Measurements from ENCODE around the gene PIGX. TPM values are rescaled to one million over a fixed set of nuclear protein-coding genes. Genes with fewer than 3 reads are reported as not detected.

PIGX gene
- total RNA-seq, 2 donors from 2014 or later = 19.5 to 23.3 TPM

DNA sequence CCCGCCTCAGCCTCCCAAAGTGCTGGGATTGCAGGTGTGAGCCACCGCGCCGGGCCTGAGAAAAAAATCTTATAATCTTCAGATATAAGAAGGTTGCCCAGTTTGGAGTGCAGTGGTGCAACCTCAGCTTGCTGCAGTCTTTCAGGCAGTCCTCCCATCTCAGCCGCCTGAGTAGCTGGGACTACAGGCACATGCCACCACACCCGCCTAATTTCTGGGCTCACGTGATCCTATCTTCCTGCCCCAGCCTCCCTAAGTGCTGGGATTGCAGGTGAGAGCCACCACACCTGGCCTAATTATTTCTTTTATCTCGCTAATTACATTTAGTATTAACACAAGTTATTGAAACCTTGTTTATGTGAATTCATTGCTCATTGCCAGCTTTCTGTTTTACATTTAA, 41.0 kb downstream of the PIGX start:
- Histone ChIP-seq H3K36me3 (no peaks in the 10 kb centered on the region), H3K27ac (no peak overlapping the region), H3K27me3 (no peaks in the 10 kb centered on the region), H3K4me1 (peaks cover 4% of the 10 kb centered on the region), H3K9ac (ENCODE audit: low read depth in 2 of 2, low read length in 2 of 2) (no peak overlapping the region), H3K4me3 (no peak overlapping the region), H3K9me3 (no peaks in the 10 kb centered on the region)
- TF ChIP-seq, protein P1, sequence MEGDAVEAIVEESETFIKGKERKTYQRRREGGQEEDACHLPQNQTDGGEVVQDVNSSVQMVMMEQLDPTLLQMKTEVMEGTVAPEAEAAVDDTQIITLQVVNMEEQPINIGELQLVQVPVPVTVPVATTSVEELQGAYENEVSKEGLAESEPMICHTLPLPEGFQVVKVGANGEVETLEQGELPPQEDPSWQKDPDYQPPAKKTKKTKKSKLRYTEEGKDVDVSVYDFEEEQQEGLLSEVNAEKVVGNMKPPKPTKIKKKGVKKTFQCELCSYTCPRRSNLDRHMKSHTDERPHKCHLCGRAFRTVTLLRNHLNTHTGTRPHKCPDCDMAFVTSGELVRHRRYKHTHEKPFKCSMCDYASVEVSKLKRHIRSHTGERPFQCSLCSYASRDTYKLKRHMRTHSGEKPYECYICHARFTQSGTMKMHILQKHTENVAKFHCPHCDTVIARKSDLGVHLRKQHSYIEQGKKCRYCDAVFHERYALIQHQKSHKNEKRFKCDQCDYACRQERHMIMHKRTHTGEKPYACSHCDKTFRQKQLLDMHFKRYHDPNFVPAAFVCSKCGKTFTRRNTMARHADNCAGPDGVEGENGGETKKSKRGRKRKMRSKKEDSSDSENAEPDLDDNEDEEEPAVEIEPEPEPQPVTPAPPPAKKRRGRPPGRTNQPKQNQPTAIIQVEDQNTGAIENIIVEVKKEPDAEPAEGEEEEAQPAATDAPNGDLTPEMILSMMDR (IDR thresholded peaks at IDR 0.05) = no peak
- intact Hi-C loops (cut with DNase I) = no loop called here
- DNase-seq = no peak

DNA sequence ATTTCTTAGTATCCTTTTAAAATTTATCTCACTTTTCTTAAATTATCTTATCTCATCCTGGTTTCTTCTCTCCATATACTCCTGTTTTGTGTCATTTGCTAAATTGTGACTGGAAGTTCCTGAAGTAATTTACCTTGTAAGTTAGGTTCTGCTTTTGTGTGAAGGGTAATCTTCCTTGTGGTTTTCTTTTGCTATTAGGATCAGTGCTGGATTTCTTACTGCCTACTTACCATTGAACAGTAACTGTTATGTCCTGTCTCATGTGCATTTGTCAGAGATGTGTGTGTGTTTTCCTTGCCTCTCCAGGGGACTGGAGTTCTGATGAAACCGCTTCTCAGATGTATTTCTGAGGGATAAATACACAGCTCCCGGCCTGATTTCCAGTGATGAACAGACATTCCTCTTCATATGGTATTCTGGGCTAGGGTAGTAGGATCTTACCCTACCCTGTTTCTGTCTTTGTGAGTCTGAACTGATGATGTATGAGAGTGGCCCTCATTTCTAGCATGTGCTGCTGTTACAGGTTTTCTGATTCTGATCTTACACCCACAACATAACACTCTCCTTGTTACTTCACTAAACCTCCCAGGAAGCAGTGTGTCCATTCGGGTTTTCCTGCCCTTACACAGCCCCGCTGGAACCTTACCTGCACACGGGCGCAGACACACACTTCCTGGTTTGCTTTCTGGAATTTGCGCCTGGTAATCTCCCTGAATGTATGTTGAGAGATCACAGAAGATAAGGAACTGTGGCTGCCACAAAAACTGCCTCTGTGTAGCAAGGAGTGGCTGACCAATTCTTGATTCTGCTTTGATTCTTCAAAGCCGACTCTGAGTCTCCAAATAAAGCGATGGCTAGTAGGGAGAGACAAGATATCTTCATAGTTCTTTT, 42.2 kb downstream of the PIGX start:
- Histone ChIP-seq H3K27me3 (no peaks in the 10 kb centered on the region), H3K4me1 (peaks cover 4% of the 10 kb centered on the region), H3K9me3 (no peaks in the 10 kb centered on the region), H3K27ac (peak overlapping the region; percentile 67), H3K36me3 (no peaks in the 10 kb centered on the region), H3K4me3 (no peak overlapping the region), H3K9ac (ENCODE audit: low read depth in 2 of 2, low read length in 2 of 2) (peak overlapping the region in 1 of 2 donors; percentile 23)
- DNase-seq = peak; percentile 63
- TF ChIP-seq, protein P1 (IDR thresholded peaks at IDR 0.05) = no peak
- intact Hi-C loops (cut with DNase I) = no loop called here

DNA sequence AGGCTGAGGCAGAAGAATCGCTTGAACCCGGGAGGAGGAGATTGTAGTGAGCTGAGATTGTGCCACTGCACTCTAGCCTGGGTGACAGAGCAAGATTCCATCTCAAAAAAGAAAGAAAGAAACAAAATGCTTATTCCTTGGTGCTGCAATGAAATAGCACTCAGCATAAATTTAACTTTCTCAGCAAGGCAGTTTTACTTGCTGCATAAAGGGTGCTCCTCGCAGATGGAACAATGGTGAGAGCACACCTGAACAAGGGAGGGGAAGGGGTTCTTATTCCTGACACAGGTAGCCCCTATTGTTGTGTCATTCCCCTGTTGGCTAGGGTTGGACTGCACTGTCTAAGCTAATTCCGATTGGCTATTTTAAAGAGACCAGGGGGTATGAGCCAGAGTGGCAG, 44.6 kb downstream of the PIGX start:
- H3K4me1 ChIP-seq = peaks cover 4% of the 10 kb centered on the region
- H3K4me3 ChIP-seq = no peak overlapping the region
- H3K9me3 ChIP-seq = no peaks in the 10 kb centered on the region
- H3K9ac ChIP-seq (ENCODE audit: low read depth in 2 of 2, low read length in 2 of 2) = no peak overlapping the region
- TF ChIP-seq, protein P1 (IDR thresholded peaks at IDR 0.05) = no peak
- no peak for DNase-seq
- no peak overlapping the region for H3K27ac ChIP-seq
- H3K27me3 ChIP-seq = no peaks in the 10 kb centered on the region
- H3K36me3 ChIP-seq = no peaks in the 10 kb centered on the region
- intact Hi-C loops (cut with DNase I) = no loop called here

DNA sequence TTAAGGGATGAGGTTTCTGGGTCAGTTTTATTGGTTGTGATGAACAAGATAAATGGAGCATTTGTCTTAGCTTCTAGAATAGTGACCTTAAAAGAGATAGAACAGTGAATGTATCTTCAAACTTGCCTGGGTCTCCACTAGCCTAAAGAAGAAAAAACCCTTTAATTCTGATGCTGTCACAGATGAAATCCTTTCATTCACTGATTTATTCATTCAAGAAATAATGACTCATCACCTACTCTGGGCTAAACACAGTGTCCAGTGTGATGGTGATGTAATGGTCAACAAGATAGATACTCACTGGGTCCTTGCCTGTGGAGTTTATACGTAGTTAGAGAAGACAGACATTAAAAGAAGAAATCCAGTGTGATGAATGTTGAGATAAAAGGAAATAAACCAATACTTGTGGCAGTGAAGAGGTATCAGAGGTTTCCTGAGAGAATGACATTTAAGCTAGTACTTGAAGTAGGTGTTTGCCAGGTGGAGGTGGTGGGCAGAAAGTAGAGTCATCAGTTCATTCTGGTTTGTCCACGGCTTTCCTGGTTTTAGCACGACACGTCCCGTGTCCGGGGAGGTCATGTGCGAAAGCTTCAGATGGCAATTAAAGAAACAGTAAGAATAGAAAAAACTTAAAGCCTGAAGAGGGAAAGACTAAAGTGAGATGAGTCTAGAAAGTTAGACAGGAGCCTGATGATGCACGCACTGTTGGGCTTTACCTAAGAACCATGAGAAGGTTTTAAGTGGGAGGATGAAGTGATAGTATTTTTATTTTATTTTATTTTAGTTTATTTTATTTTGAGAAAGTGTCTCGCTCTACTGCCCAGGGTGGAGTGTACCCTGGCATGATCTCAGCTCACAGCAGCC, 45.9 kb downstream of the PIGX start:
- TF ChIP-seq, protein P1 (IDR thresholded peaks at IDR 0.05) = no peak
- H3K9ac ChIP-seq (ENCODE audit: low read depth in 2 of 2, low read length in 2 of 2) = no peak overlapping the region
- H3K4me3 ChIP-seq = no peak overlapping the region
- H3K36me3 ChIP-seq = no peaks in the 10 kb centered on the region
- DNase-seq = no peak
- intact Hi-C loops (cut with DNase I) = no loop called here
- H3K27ac ChIP-seq = no peak overlapping the region
- no peaks in the 10 kb centered on the region for H3K9me3 ChIP-seq
- peaks cover 4% of the 10 kb centered on the region for H3K4me1 ChIP-seq
- no peaks in the 10 kb centered on the region for H3K27me3 ChIP-seq

- Histone ChIP-seq H3K36me3 (no peaks in the 10 kb centered on the region), H3K4me3 (no peak overlapping the region), H3K27me3 (no peaks in the 10 kb centered on the region), H3K9me3 (no peaks in the 10 kb centered on the region), H3K27ac (no peak overlapping the region), H3K9ac (ENCODE audit: low read depth in 2 of 2, low read length in 2 of 2) (no peak overlapping the region), H3K4me1 (no peaks in the 10 kb centered on the region)
- DNase-seq = no peak
- TF ChIP-seq, protein P1 (IDR thresholded peaks at IDR 0.05) = no peak
- intact Hi-C loops (cut with DNase I) = no loop called here
Measured at GRCh38 chr3:196763179-196763578, 51.0 kb downstream of the PIGX start.

Data from colonic mucosa (tissue), 4 donors.